ENCODE data around the gene GPR146.

Gene GPR146

GRCh38 chr7:1018334-1018695 is 26.0 kb upstream of the GPR146 start:
- H3K4me3 ChIP-seq (replicated peaks in 1 of 2; ENCODE audit: low read depth in 2 of 2, low read length in 2 of 2), result no peak overlapping the region
- DNase-seq (ENCODE audit: low read depth in 2 of 2), result no peak
- TF ChIP-seq, protein P1, sequence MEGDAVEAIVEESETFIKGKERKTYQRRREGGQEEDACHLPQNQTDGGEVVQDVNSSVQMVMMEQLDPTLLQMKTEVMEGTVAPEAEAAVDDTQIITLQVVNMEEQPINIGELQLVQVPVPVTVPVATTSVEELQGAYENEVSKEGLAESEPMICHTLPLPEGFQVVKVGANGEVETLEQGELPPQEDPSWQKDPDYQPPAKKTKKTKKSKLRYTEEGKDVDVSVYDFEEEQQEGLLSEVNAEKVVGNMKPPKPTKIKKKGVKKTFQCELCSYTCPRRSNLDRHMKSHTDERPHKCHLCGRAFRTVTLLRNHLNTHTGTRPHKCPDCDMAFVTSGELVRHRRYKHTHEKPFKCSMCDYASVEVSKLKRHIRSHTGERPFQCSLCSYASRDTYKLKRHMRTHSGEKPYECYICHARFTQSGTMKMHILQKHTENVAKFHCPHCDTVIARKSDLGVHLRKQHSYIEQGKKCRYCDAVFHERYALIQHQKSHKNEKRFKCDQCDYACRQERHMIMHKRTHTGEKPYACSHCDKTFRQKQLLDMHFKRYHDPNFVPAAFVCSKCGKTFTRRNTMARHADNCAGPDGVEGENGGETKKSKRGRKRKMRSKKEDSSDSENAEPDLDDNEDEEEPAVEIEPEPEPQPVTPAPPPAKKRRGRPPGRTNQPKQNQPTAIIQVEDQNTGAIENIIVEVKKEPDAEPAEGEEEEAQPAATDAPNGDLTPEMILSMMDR (IDR thresholded peaks at IDR 0.05; ENCODE audit: low read depth, low read length), result no peak

GRCh38 chr7:1019255-1019785 is 25.0 kb upstream of the GPR146 start:
- DNase-seq (ENCODE audit: low read depth in 2 of 2), result no peak
- TF ChIP-seq, protein P1 (IDR thresholded peaks at IDR 0.05; ENCODE audit: low read depth, low read length), result no peak
- no peak overlapping the region for H3K4me3 ChIP-seq (replicated peaks in 1 of 2; ENCODE audit: low read depth in 2 of 2, low read length in 2 of 2)

GRCh38 chr7:1019789-1020610 is 24.3 kb upstream of the GPR146 start:
- no peak overlapping the region for H3K4me3 ChIP-seq (replicated peaks in 1 of 2; ENCODE audit: low read depth in 2 of 2, low read length in 2 of 2)
- DNase-seq (ENCODE audit: low read depth in 2 of 2), result no peak
- TF ChIP-seq, protein P1 (IDR thresholded peaks at IDR 0.05; ENCODE audit: low read depth, low read length), result no peak

GRCh38 chr7:1020849-1021251 is 23.5 kb upstream of the GPR146 start:
- no peak for DNase-seq (ENCODE audit: low read depth in 2 of 2)
- H3K4me3 ChIP-seq (replicated peaks in 1 of 2; ENCODE audit: low read depth in 2 of 2, low read length in 2 of 2), result no peak overlapping the region
- TF ChIP-seq, protein P1 (IDR thresholded peaks at IDR 0.05; ENCODE audit: low read depth, low read length), result no peak

- no peak overlapping the region for H3K4me3 ChIP-seq (replicated peaks in 1 of 2; ENCODE audit: low read depth in 2 of 2, low read length in 2 of 2)
- TF ChIP-seq, protein P1 (IDR thresholded peaks at IDR 0.05; ENCODE audit: low read depth, low read length), result no peak
- DNase-seq (ENCODE audit: low read depth in 2 of 2), result no peak
Observed at GRCh38 chr7:1021366-1021765, 23.0 kb upstream of the GPR146 start.

DNA sequence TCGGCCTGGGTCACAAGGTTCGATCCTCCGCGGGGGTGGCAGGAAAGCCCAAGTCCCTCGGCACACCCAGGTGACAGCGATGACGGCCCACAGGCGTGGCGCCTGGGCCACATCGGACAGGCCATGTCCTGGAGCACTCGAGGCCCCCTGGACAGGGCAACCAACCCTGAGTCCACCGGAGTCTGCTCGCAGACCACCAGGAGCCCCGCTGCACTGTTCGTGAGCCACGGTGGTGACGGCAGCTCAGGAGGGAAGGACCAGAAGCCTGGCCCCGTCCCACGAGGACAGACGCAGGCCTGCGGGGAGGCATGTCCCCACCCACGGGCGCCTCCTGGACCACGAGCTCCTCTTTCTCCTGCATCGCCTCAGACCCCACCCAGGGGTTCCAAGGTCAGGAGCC is 22.4 kb upstream of the GPR146 start:
- TF ChIP-seq, protein P1 (IDR thresholded peaks at IDR 0.05; ENCODE audit: low read depth, low read length), result no peak
- DNase-seq (ENCODE audit: low read depth in 2 of 2), result no peak
- no peak overlapping the region for H3K4me3 ChIP-seq (replicated peaks in 1 of 2; ENCODE audit: low read depth in 2 of 2, low read length in 2 of 2)
